ENCODE data around the gene MTERF4.
"Not testable (repeated sequence)": the region's sequence is repeated elsewhere in the genome, so short reads cannot be mapped to it uniquely, and the experiment has no call there.

MTERF4 gene

DNA sequence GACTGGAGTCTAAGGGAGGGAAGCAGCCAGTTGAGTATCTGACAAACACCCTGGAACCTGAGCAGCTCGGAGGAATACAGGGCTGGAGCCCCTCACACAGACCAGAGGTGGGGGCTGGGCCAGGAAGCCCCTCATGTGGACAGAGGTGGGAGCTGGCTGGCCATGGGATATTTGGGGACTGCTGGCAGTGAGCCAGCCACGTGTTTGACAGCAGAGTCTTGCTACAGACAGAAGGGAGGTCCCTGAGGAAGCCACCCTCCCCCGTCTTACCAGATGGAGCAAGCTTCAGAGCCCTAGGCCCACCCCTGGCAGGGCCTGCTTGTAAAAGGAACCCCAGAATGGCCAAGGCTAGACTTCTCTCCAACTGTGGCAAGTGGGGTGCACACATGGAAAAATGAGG is 3.6 kb upstream of the MTERF4 start:
- no peak overlapping the region for H3K4me2 ChIP-seq

DNA sequence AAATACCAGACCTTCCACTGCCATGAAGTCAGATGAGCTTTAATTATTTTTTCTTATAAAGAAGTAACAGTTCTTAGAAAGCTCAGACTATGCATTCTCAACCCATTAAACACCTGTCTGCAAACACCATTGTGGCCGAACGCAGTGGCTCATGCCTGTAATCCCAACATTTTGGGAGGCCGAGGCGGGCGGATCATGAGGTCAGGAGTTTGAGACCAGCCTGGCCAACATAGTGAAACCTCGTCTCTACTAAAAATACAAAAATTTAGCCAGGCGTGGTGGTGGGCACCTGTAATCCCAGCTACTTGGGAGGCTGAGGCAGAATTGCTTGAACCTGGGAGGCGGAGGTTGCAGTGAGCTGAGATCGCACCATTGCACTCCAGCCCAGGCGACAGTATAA is 2.5 kb upstream of the MTERF4 start:
- H3K4me2 ChIP-seq; H3K27me3 ChIP-seq (ENCODE audit: insufficient read depth, low read depth); H3K27ac ChIP-seq; H3K4me3 ChIP-seq (IDR thresholded peaks at IDR 0.05; ENCODE audit: insufficient read depth, low read depth, low read length); H4K20me1 ChIP-seq (ENCODE audit: insufficient read depth); H3K9ac ChIP-seq; H3K4me1 ChIP-seq (ENCODE audit: low read depth, poor library complexity, severe bottlenecking); H2AFZ ChIP-seq (ENCODE audit: low read depth); H3K36me3 ChIP-seq (ENCODE audit: insufficient read depth): not testable (repeated sequence)
- peaks cover 23% of the 10 kb centered on the region; the same call in 1 of the 2 replicates for H3K79me2 ChIP-seq (ENCODE audit: insufficient read depth, low read depth)

More for the DNA sequence above, 3.6 kb upstream of the MTERF4 start:
- Histone ChIP-seq H3K36me3 (ENCODE audit: insufficient read depth) (no peaks in the 10 kb centered on the region), H3K27ac (no peak overlapping the region), H3K4me3 (IDR thresholded peaks at IDR 0.05; ENCODE audit: insufficient read depth, low read depth, low read length) (no peak overlapping the region), H3K4me1 (ENCODE audit: low read depth, poor library complexity, severe bottlenecking) (peaks cover 10% of the 10 kb centered on the region), H3K9ac (no peak overlapping the region), H2AFZ (ENCODE audit: low read depth) (no peak overlapping the region), H4K20me1 (ENCODE audit: insufficient read depth) (no peaks in the 10 kb centered on the region), H3K79me2 (ENCODE audit: insufficient read depth, low read depth) (peaks cover 14% of the 10 kb centered on the region; the same call in 1 of the 2 replicates), H3K27me3 (ENCODE audit: insufficient read depth, low read depth) (no peaks in the 10 kb centered on the region)
- TF ChIP-seq CTCF (conservative IDR thresholded peaks at IDR 0.05; ENCODE audit: low read depth, low read length) = no peak

GRCh38 chr2:241103176-241103595 is 1.1 kb upstream of the MTERF4 start:
- Histone ChIP-seq H3K27ac (no peak overlapping the region), H2AFZ (ENCODE audit: low read depth) (peak overlapping the region; percentile 88; the same call in 1 of the 2 replicates), H3K4me3 (IDR thresholded peaks at IDR 0.05; ENCODE audit: insufficient read depth, low read depth, low read length) (no peak overlapping the region), H3K27me3 (ENCODE audit: insufficient read depth, low read depth) (no peaks in the 10 kb centered on the region), H3K36me3 (ENCODE audit: insufficient read depth) (no peaks in the 10 kb centered on the region), H3K4me2 (peak overlapping the region; percentile 80), H3K4me1 (ENCODE audit: low read depth, poor library complexity, severe bottlenecking) (peaks cover 10% of the 10 kb centered on the region), H4K20me1 (ENCODE audit: insufficient read depth) (no peaks in the 10 kb centered on the region), H3K79me2 (ENCODE audit: insufficient read depth, low read depth) (peaks cover 34% of the 10 kb centered on the region; the same call in 1 of the 2 replicates), H3K9ac (peak overlapping the region; percentile 85; the same call in 1 of the 2 replicates)
- TF ChIP-seq CTCF (conservative IDR thresholded peaks at IDR 0.05; ENCODE audit: low read depth, low read length) = no peak

DNA sequence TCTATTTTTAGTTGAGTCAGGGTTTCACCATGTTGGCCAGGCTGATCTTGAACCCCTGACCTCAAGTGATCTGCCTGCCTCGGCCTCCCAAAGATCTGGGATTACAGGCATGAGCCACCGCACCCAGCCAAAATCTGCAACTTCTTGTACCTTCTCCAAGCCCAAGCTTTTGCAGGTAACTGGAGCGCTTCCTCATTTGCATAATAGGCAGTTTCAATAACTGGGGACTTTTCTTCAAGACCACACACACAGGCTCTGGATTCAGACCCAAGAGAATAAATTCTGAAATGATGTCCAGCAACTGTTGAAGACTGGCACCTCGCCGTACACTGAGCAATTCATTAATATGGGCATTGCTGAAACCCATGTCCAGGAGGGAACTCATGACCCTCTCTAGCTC is 2.8 kb downstream of the MTERF4 start:
- H4K20me1 ChIP-seq (ENCODE audit: insufficient read depth) = no peaks in the 10 kb centered on the region
- H3K36me3 ChIP-seq (ENCODE audit: insufficient read depth) = peaks cover 4% of the 10 kb centered on the region; the same call in 1 of the 2 replicates
- no peak overlapping the region for H3K4me2 ChIP-seq
- H3K79me2 ChIP-seq (ENCODE audit: insufficient read depth, low read depth) = peaks cover 40% of the 10 kb centered on the region; the same call in 1 of the 2 replicates
- H2AFZ ChIP-seq (ENCODE audit: low read depth) = no peak overlapping the region
- TF ChIP-seq CTCF (conservative IDR thresholded peaks at IDR 0.05; ENCODE audit: low read depth, low read length) = no peak
- peaks cover 10% of the 10 kb centered on the region for H3K4me1 ChIP-seq (ENCODE audit: low read depth, poor library complexity, severe bottlenecking)
- H3K27me3 ChIP-seq (ENCODE audit: insufficient read depth, low read depth) = no peaks in the 10 kb centered on the region
- H3K27ac ChIP-seq = no peak overlapping the region
- H3K4me3 ChIP-seq (IDR thresholded peaks at IDR 0.05; ENCODE audit: insufficient read depth, low read depth, low read length) = no peak overlapping the region
- no peak overlapping the region for H3K9ac ChIP-seq

- Histone ChIP-seq H3K4me3 (IDR thresholded peaks at IDR 0.05; ENCODE audit: insufficient read depth, low read depth, low read length) (no peak overlapping the region), H3K27ac (no peak overlapping the region), H3K27me3 (ENCODE audit: insufficient read depth, low read depth) (no peaks in the 10 kb centered on the region), H4K20me1 (ENCODE audit: insufficient read depth) (no peaks in the 10 kb centered on the region), H3K4me1 (ENCODE audit: low read depth, poor library complexity, severe bottlenecking) (no peaks in the 10 kb centered on the region), H3K79me2 (ENCODE audit: insufficient read depth, low read depth) (peaks cover 39% of the 10 kb centered on the region; the same call in 1 of the 2 replicates), H3K36me3 (ENCODE audit: insufficient read depth) (peaks cover 4% of the 10 kb centered on the region; the same call in 1 of the 2 replicates), H3K4me2 (no peak overlapping the region), H3K9ac (no peak overlapping the region), H2AFZ (ENCODE audit: low read depth) (no peak overlapping the region)
- no peak for TF ChIP-seq CTCF (conservative IDR thresholded peaks at IDR 0.05; ENCODE audit: low read depth, low read length)
Observed at GRCh38 chr2:241096979-241097378, 5.1 kb downstream of the MTERF4 start.

Measured in KMS-11 (cell line).